GM08714 (cell line): ENCODE measurements around the gene DIP2C.
"Not testable (repeated sequence)": the region's sequence is repeated elsewhere in the genome, so short reads cannot be mapped to it uniquely, and the experiment has no call there.

Source experiments
- H3K4me3 ChIP-seq: fragments of 200-500 bp; sonication (Bioruptor generic); 2 replicates; pipeline ENCODE4 v1.5.1; 2014; ENCODE audit warnings: mild to moderate bottlenecking, low read length, inconsistent platforms
- ZNF274 ChIP-seq: IDR thresholded peaks from 2 replicates; pipeline ENCODE4 v1.6.1; 2012; ENCODE audit warnings: mild to moderate bottlenecking, low read depth, low read length

Gene DIP2C

DNA sequence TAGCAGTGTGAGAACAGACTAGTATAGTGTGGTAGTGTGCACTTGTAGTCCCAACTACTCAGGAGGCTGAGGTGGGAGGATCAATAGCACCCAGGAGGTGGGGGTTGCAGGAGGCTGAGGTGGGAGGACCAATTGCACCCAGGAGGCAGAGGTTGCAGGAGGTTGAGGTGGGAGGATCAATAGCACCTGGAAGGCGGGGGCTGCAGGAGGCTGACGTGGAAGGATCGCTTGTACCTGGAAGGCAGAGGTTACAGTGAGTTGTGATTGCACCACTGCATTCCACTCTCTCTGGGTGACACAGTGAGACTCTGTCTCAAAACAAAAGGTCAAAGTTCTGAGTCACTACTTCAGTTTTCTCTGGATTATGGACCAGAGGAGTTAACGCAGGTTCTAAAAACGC lies 22.6 kb upstream of the DIP2C start:
- H3K4me3 ChIP-seq: no peak overlapping the region

DNA sequence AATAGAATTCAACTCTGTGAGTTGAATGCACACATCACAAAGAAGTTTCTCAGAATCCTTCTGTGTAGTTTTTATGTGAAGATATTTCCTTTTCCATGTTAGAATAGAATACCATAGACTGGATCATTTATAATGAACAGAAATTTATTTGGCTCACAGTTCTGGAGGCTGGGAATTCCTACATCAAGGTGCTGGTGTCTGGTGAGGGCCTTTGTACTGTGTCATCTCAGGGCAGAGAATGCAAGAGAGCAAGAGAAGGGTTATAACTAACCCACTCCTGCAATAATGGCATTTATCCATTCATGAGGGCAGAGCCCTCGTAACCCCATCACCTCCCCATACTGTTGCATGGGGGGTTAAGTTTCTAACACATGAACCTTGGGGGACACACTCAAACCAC lies 18.4 kb upstream of the DIP2C start:
- no peak for TF ChIP-seq ZNF274
- H3K4me3 ChIP-seq: no peak overlapping the region

More for the DNA sequence above, 22.6 kb upstream of the DIP2C start:
- no peak for TF ChIP-seq ZNF274

DNA sequence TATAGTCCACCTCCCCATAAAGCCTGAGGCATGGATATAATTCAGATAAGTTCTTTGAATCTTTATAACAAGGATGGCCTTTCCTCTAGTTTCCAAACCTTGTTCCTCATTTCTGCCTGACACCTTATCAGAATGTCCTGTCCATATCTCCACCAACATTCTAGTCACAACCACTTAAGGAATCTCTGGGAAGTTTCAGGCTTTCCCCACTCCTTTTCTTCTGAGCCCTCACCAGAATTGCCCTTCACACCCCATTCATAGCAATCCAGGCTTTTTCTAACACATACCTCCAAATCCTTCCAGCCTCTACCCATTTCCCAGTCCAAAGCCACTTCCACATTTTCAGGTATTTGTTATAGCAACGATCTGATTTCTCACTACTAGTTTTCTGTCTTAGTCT lies 18.0 kb upstream of the DIP2C start:
- TF ChIP-seq ZNF274: no peak
- H3K4me3 ChIP-seq: no peak overlapping the region

DNA sequence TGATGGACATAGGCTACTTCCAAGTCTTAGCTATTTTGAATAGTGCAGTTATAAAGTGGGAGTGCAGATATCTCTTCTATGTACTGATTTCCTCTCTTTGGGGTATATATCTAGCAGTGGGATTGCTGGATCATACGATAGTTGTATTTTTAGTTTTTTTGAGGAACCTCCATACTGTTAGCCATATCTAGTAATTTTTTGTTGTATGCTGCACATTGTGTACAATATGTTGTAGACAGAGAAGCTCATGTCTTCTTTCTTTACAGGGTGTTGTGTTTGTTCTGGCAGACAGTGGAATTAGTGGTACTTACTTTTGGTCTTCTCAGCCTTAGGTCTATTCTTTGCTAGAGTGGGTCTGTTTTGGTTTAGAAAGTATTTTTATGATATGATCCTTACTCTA lies 13.7 kb upstream of the DIP2C start:
- H3K4me3 ChIP-seq: no peak overlapping the region
- TF ChIP-seq ZNF274: no peak

DNA sequence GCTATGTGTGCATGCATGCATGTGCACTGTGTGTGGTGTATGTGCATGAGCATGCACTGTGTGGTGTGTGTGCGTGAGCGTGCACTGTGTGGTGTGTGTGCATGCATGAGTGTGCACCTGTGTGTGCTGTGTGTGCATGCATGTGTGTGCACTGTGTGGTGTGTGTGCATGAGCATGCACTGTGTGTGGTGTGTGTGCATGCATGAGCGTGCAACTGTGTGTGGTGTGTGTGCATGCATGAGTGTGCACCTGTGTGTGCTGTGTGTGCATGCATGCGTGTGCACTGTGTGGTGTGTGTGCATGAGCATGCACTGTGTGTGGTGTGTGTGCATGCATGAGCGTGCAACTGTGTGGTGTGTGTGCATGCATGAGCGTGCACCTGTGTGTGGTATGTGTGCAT lies 10.7 kb upstream of the DIP2C start:
- H3K4me3 ChIP-seq: not testable (repeated sequence)

DNA sequence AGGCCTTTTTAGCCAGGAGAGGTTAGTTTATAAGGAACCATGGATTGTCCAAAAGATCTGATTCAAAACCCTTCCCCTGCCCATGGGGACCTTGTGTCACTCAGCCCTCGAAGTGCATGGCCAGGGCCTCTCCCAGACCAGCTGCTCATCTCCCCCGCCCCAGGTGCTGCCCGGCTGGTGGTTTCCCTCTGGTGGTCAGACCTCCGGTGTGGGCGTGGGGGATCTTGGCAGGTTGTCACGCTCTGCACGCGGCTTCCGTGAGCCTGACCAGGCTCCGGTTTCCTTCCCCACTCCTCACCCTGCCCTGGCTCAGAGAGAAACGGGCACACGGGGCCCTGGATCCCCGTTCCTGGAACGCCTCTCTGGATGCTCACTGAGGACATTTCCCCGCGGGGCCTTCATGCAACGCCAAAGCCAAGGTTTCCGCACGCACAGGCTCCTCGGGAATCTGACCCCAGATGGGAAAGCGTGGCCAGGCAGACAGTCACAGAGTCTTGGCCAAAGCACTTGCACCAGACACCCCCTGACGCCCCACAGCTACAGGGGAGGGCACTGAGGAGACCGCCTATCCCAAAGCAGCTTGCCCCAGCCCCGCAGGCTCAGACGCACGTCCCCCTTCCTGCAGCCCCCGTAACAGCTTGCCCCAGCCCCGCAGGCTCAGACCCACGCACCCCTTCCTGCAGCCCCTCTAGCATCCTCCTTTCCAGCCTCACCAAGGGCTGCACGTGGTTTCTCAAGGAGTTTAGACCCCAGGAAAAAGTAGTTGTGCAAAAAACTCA lies 7.8 kb upstream of the DIP2C start:
- no peak for TF ChIP-seq ZNF274
- no peak overlapping the region for H3K4me3 ChIP-seq

DNA sequence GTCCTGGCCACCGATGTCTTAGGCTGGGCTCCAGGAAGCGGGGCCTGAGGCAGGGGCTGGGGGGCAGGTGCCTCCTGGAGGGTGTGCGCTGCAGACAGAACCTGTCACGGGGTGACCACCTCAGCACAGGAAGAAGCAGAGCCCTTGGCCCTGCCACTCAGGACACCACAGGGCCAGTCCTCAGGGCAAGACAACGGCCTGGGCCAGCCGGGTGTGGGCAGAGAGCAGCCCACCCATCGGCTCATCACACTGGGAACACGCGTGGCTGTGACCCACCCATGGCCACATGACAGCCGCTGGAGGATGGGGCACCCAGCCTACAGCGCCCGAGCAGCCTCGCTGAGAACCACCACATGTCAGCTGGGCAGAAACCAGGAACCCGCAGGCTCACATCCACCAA lies 5.9 kb upstream of the DIP2C start:
- no peak for TF ChIP-seq ZNF274
- H3K4me3 ChIP-seq: no peak overlapping the region

DNA sequence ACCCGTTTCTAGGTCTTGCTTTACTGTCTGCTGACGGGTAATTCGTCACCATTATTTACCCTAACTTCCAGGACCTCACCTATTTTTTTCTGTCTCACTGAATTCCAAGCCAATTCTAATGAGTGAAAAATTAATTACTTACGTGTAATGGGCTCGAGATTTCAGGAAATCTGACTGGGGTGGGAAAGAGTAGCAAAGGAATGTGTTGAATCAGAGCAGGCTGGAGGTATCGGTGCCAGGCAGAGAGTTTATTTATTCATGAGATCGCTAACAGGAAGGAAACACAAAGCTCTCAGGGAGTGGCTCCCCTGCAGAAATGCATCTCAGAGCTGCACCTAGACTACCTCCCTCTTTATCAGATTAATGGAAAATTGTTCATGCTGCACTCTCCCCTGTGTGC lies 4.0 kb upstream of the DIP2C start:
- no peak for TF ChIP-seq ZNF274
- H3K4me3 ChIP-seq: no peak overlapping the region

DNA sequence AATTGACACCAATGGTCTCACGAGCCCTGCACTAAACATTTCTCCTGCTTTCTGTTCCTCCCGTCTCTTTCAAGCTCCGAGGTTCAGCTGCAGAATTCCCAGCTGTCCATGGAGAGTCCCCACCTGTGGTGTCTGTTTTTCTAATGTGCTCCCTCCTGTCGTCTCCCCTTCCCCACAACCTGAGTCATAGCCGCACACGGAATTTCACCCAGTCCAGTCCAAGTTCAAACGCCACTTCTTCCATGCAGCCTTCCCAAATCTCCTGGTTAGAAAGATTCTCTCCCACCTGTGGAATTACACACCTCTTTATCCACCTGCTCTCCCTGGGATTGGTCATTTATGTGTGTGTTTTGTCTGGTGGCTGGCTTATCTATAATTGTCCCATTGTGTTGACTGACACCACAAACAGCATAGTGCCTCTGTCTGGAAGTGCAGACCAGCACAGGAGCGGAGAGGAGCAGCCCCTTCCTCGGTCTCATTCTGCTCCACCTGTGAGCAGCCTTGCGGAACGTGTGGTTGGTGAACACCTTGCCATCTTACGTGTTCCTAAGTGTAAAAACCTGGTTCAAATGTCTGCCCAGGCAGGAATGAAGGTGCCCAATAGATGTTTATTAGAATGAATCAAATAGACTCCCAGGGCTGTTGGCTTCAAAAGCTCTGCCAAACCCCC lies 3.3 kb upstream of the DIP2C start:
- TF ChIP-seq ZNF274: no peak
- H3K4me3 ChIP-seq: no peak overlapping the region

DNA sequence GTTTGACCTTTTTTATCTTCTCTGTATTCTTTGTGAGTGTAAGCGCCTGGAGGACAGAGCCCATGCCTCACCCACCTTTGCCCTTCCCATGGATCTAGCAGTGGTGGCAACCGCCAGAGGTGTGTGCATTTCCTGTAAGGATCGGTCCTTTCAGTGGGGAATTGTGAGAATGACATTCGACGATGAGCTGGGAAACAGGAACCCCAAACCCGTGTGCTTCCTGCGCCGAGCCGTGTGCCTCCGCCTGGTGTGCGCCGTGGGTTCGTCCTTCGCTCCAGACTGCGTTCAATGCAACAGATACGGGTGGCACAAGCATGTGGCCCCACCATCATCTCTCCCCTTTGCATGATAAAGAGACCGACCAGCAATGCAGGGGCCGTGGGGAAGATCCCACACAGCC lies 1.7 kb upstream of the DIP2C start:
- no peak overlapping the region for H3K4me3 ChIP-seq
- TF ChIP-seq ZNF274: no peak

DNA sequence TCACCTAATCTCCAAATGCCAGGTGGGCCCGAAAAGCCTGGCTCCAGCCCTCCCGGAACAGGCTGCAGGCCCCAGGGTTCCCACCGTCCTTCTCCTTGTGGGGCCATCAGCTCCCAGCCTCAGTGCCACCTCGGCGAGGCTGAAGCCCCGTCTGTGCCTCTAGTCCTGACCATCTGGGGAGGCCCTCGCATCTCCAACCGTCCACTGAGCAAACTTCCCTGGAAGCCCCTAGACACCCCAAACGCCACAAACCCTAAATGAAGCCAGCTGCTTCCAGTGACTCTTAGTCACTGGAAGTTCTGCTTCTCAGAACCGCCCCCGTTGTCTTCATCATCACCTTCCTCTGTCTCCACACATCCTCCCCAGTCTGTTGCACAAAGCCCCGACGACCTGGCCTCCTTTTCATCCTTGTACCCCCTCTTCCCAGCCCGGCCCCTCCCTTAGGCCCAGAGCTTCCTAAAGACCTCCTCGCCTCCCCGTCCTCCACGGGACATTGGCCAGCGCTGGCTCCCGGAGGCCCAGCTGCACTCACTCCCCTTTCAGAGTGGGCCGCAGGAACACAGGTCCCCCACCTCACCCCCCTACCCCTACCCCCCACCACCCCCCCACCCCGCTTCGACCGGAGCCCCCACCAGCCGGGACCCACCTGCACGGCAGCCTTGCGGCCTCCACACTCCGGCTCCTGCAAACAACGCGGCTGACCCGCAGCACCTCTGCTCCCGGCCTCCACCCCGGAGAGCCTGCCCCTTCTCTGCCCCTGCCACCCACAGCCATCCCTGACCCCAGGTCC lies 1.1 kb upstream of the DIP2C start:
- no peak overlapping the region for H3K4me3 ChIP-seq
- TF ChIP-seq ZNF274: no peak

DNA sequence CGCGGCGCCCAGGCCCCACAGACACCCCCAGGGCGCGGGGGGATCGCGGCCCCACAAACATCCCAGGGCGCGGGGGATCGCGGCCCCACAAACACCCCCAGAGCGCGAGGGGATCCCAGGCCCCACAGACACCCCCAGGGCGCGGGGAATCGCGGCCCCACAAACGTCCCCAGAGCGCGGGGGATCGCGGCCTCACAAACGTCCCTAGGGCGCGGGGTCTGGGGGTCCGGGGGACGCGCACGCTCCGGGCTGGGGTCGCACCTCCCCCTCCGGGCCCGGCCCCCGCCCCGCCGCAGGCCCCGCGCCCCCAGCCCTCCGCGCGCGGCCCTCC lies 382 bp downstream of the DIP2C start:
- no peak for TF ChIP-seq ZNF274
- H3K4me3 ChIP-seq: peak overlapping the region; percentile 19; the same call in 1 of the 2 replicates

DNA sequence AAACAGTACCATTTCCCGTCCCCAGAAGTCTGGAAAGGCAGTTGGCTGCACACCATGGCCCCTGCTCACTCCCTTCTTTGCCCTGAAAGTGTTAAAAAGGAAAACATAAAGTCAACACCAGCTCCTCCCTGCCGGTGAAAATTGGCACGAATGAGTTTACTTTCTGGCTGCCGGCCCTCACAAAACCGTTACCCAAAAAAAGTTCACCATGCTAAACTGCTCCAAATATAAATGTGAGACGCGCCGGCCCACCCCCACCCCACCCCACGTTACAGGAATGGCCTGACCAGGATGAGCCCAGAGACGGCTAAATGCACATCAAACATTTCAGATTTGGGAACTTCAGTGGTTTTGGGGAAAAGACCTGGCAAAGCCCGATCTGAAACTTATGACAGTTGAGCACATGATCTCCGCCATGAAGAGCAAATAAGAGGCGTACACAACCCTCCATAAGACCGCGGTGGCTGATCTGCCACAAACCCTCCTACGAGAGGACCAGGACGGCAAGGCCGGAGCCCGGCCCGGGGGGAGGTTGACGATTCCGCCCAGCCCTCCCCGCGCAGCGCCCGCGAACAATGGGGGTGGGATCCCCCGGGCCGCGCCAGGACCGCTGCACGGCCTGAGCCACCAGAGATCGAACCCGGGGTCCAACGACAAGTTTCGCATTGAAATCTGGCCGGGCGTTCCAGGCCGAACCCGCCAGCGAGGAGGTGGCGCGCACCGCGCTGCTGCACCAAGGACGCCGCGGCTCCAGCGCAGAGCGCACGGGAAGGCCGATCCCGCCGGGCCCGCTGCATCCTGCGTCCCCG lies 952 bp downstream of the DIP2C start:
- H3K4me3 ChIP-seq: peak overlapping the region; percentile 19; the same call in 1 of the 2 replicates
- TF ChIP-seq ZNF274: no peak
